GM18499 (cell line): Measurements from ENCODE around the gene FLNB.
"Not testable (repeated sequence)": the region's sequence is repeated elsewhere in the genome, so short reads cannot be mapped to it uniquely, and the experiment has no call there.

Experiments used
- ATAC-seq: cut with Tn5 transposase; IDR thresholded peaks from one replicate; pipeline ENCODE4 v1.9.1; 2021; ENCODE audit warnings: moderate number of reproducible peaks; ENCODE audit not compliant: insufficient read depth, unreplicated experiment

FLNB gene

GRCh38 chr3:57981483-57982087 lies 26.6 kb upstream of the FLNB start:
- ATAC-seq: no peak

- no peak for ATAC-seq
Measured at GRCh38 chr3:57982561-57983243, 25.5 kb upstream of the FLNB start.

- ATAC-seq: peak; percentile 93
Measured at GRCh38 chr3:57983734-57984518, 24.3 kb upstream of the FLNB start.

GRCh38 chr3:57985176-57985983 lies 22.8 kb upstream of the FLNB start:
- no peak for ATAC-seq

- no peak for ATAC-seq
Measured at GRCh38 chr3:57985984-57986246, 22.3 kb upstream of the FLNB start.

- no peak for ATAC-seq
Measured at GRCh38 chr3:57986261-57986660, 22.0 kb upstream of the FLNB start.

GRCh38 chr3:57989198-57989597 lies 19.0 kb upstream of the FLNB start:
- not testable (repeated sequence) for ATAC-seq

GRCh38 chr3:57989646-57990045 lies 18.6 kb upstream of the FLNB start:
- ATAC-seq: no peak

GRCh38 chr3:57992452-57993213 lies 15.6 kb upstream of the FLNB start:
- ATAC-seq: no peak

GRCh38 chr3:57998366-57999283 lies 9.6 kb upstream of the FLNB start:
- no peak for ATAC-seq

- no peak for ATAC-seq
Measured at GRCh38 chr3:57999417-58000115, 8.7 kb upstream of the FLNB start.

GRCh38 chr3:58000306-58001085 lies 7.7 kb upstream of the FLNB start:
- ATAC-seq: no peak

- no peak for ATAC-seq
Measured at GRCh38 chr3:58001086-58001467, 7.1 kb upstream of the FLNB start.

- ATAC-seq: no peak
Measured at GRCh38 chr3:58001979-58002378, 6.2 kb upstream of the FLNB start.

GRCh38 chr3:58003093-58003492 lies 5.1 kb upstream of the FLNB start:
- ATAC-seq: no peak

- no peak for ATAC-seq
Measured at GRCh38 chr3:58004973-58005372, 3.2 kb upstream of the FLNB start.

GRCh38 chr3:58005669-58006068 lies 2.6 kb upstream of the FLNB start:
- no peak for ATAC-seq

- no peak for ATAC-seq
Measured at GRCh38 chr3:58006661-58007060, 1.6 kb upstream of the FLNB start.
